Measurements from ENCODE around the gene TARS3.

DNA sequence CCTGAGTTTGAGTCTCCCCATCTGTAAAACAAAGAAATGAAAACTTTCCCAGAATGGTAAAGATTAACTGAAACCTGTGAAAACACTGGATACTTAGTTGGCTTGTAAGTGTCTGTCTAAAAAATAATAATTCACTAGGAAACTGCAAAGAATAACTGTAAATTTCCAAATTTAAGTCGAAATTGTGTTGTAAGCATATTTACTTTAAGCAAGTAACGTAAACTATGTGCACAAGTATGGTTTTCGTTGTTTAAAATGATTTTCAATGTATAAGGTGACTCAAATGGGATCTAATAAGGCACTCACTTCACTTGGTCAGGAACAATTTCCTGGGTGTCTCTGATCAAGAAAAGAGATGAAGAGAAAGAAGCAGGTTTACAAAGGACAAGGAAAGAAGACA lies 8.5 kb upstream of the TARS3 start:
- TF ChIP-seq, protein P1, sequence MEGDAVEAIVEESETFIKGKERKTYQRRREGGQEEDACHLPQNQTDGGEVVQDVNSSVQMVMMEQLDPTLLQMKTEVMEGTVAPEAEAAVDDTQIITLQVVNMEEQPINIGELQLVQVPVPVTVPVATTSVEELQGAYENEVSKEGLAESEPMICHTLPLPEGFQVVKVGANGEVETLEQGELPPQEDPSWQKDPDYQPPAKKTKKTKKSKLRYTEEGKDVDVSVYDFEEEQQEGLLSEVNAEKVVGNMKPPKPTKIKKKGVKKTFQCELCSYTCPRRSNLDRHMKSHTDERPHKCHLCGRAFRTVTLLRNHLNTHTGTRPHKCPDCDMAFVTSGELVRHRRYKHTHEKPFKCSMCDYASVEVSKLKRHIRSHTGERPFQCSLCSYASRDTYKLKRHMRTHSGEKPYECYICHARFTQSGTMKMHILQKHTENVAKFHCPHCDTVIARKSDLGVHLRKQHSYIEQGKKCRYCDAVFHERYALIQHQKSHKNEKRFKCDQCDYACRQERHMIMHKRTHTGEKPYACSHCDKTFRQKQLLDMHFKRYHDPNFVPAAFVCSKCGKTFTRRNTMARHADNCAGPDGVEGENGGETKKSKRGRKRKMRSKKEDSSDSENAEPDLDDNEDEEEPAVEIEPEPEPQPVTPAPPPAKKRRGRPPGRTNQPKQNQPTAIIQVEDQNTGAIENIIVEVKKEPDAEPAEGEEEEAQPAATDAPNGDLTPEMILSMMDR (IDR thresholded peaks at IDR 0.05; ENCODE audit: low read depth, low read length): no peak
- TF ChIP-seq EZH2phosphoT487 (IDR thresholded peaks at IDR 0.05; ENCODE audit: low read depth): no peak

All from OCI-LY3 (cell line).